ENCODE data around the gene GALK1. TPM values are rescaled to one million over a fixed set of nuclear protein-coding genes. Genes with fewer than 3 reads are reported as not detected.
"Not testable (repeated sequence)": the region's sequence is repeated elsewhere in the genome, so short reads cannot be mapped to it uniquely, and the experiment has no call there.

GALK1 gene
- total and polyA plus RNA-seq, 4 donors, result 23.0 to 70.5 (median 44.0) TPM

- 0 to 1% methylated on average over 70 to 84 of the region's 84 CpGs for WGBS, 2 donors
- Histone ChIP-seq H3K27ac (ENCODE audit: low read depth in 1 of 2, low read length in 1 of 2) (peak overlapping the region; percentile 95 to 99), H3K9me3 (ENCODE audit: control insufficient read depth in 4 of 4, insufficient read depth in 3 of 4, low read length in 3 of 4) (no peaks in the 10 kb centered on the region), H3K27me3 (ENCODE audit: control insufficient read depth in 3 of 3, insufficient read depth in 3 of 3, low read length in 2 of 3) (no peaks in the 10 kb centered on the region), H3K36me3 (ENCODE audit: control insufficient read depth in 4 of 4, insufficient read depth in 4 of 4, low read length in 4 of 4) (peaks cover 5 to 45% (median 26%) of the 10 kb centered on the region in 4 donors), H3K9ac (ENCODE audit: insufficient read depth in 1 of 2, low read length in 2 of 2) (peak overlapping the region; percentile 97), H3K4me1 (ENCODE audit: control insufficient read depth in 5 of 5, insufficient read depth in 5 of 5, low read length in 5 of 5) (peaks cover 0 to 32% (median 6%) of the 10 kb centered on the region in 5 donors), H3K4me3 (peak overlapping the region; percentile 79)
- DNase-seq, result peak; percentile 100
- peak; percentile 80 for ATAC-seq (ENCODE audit: insufficient read depth, low FRiP score)
- TF ChIP-seq CTCF (IDR thresholded peaks at IDR 0.05; ENCODE audit: control extremely low read depth, extremely low read depth), result no peak
Observed at GRCh38 chr17:75779250-75779986, 14.4 kb upstream of the GALK1 start.

GRCh38 chr17:75778861-75779249, 13.9 kb upstream of the GALK1 start:
- TF ChIP-seq CTCF (IDR thresholded peaks at IDR 0.05; ENCODE audit: control extremely low read depth, extremely low read depth), result peak; percentile 23
- H3K36me3 ChIP-seq (ENCODE audit: control insufficient read depth in 4 of 4, insufficient read depth in 4 of 4, low read length in 4 of 4), result peaks cover 5 to 47% (median 26%) of the 10 kb centered on the region in 4 donors
- peaks cover 0 to 28% (median 3%) of the 10 kb centered on the region in 5 donors for H3K4me1 ChIP-seq (ENCODE audit: control insufficient read depth in 5 of 5, insufficient read depth in 5 of 5, low read length in 5 of 5)
- H3K9me3 ChIP-seq (ENCODE audit: control insufficient read depth in 4 of 4, insufficient read depth in 3 of 4, low read length in 3 of 4), result no peaks in the 10 kb centered on the region
- 0 to 1% methylated on average over 32 to 38 of the region's 38 CpGs for WGBS, 2 donors
- peak overlapping the region; percentile 79 for H3K4me3 ChIP-seq
- H3K27me3 ChIP-seq (ENCODE audit: control insufficient read depth in 3 of 3, insufficient read depth in 3 of 3, low read length in 2 of 3), result no peaks in the 10 kb centered on the region
- H3K27ac ChIP-seq (ENCODE audit: low read depth in 1 of 2, low read length in 1 of 2), result peak overlapping the region; percentile 95 to 99
- ATAC-seq (ENCODE audit: insufficient read depth, low FRiP score) (no peak), DNase-seq (peak in 1 of 3 donors; percentile 53)
- H3K9ac ChIP-seq (ENCODE audit: insufficient read depth in 1 of 2, low read length in 2 of 2), result peak overlapping the region; percentile 97

- H3K27me3 ChIP-seq (ENCODE audit: control insufficient read depth in 3 of 3, insufficient read depth in 3 of 3, low read length in 2 of 3); ATAC-seq (ENCODE audit: insufficient read depth, low FRiP score); H3K9me3 ChIP-seq (ENCODE audit: control insufficient read depth in 4 of 4, insufficient read depth in 3 of 4, low read length in 3 of 4): not testable (repeated sequence)
- peak in 1 of 3 donors; percentile 50 for DNase-seq
- H3K4me3 ChIP-seq, result peak overlapping the region; percentile 79
- peak overlapping the region; percentile 95 to 99 for H3K27ac ChIP-seq (ENCODE audit: low read depth in 1 of 2, low read length in 1 of 2)
- peaks cover 5 to 47% (median 26%) of the 10 kb centered on the region in 4 donors for H3K36me3 ChIP-seq (ENCODE audit: control insufficient read depth in 4 of 4, insufficient read depth in 4 of 4, low read length in 4 of 4)
- peak overlapping the region; percentile 97 for H3K9ac ChIP-seq (ENCODE audit: insufficient read depth in 1 of 2, low read length in 2 of 2)
- WGBS, 2 donors, result 1% methylated on average over 19 of the region's 19 CpGs
- peaks cover 0 to 22% (median 2%) of the 10 kb centered on the region in 5 donors for H3K4me1 ChIP-seq (ENCODE audit: control insufficient read depth in 5 of 5, insufficient read depth in 5 of 5, low read length in 5 of 5)
Observed at GRCh38 chr17:75778066-75778860, 13.3 kb upstream of the GALK1 start.

Measured in lung (tissue), 12 donors.